Ovary (tissue), 9 donors: ENCODE measurements around the gene TEX261. TPM values are rescaled to one million over a fixed set of nuclear protein-coding genes. Genes with fewer than 3 reads are reported as not detected.
A peak's percentile ranks its signal among the peaks of the same experiment; 100 is the strongest.
"Not testable (repeated sequence)": the region's sequence is repeated elsewhere in the genome, so short reads cannot be mapped to it uniquely, and the experiment has no call there.

Experiments used
- DNase-seq, 5 donors: peaks; one replicate each; pipeline ENCODE4 v3.0.0-alpha.2; 2019 to 2020
- H3K27ac ChIP-seq, 2 donors: fragments of 200-600 bp; one replicate each; pipeline versions ENCODE4 v1.5.1 to v1.8.0; 2019 to 2022
- H3K27me3 ChIP-seq: fragments of 200-600 bp; one replicate; pipeline ENCODE4 v1.8.0; 2022
- H3K36me3 ChIP-seq: fragments of 200-600 bp; sonication (generic); one replicate; pipeline ENCODE4 v1.5.1; 2019
- H3K4me1 ChIP-seq: one replicate; pipeline ENCODE4 v1.8.1; 2013; ENCODE audit warnings: mild to moderate bottlenecking, moderate library complexity; ENCODE audit not compliant: insufficient read depth
- H3K4me3 ChIP-seq: fragments of 200-600 bp; sonication (generic); one replicate; pipeline ENCODE4 v1.5.1; 2017
- H3K9me3 ChIP-seq, 2 donors: fragments of 200-600 bp in 1 of 2; sonication (generic) in 1 of 2; one replicate each; pipeline versions ENCODE4 v1.5.1 to v1.8.1; 2013 to 2019; ENCODE audit warnings: mild to moderate bottlenecking in 1 of 2, moderate library complexity in 1 of 2
- EP300 ChIP-seq: sonication (generic); formaldehyde crosslinking; IDR thresholded peaks from one replicate; pipeline ENCODE4 v1.6.1; 2017; ENCODE audit warnings: antibody characterized with exemption
- POLR2A ChIP-seq: fragments of 450-650 bp; IDR thresholded peaks from one replicate; pipeline ENCODE4 v1.6.1; 2017; ENCODE audit warnings: antibody characterized with exemption, mild to moderate bottlenecking, moderate library complexity
- WGBS, 3 donors: extraction: QIAGEN DNeasy Blood & Tissue Kit in 1 of 3; methylation state at CpG; one replicate each; pipeline versions ENCODE4 v1.1.5 to v1.1.7; 2013 to 2017; 5-methylcytosine and 5-hydroxymethylcytosine counted together
- intact Hi-C, 4 donors: fragments of 100-400 bp; cut with DNase I; formaldehyde crosslinking; loops; one replicate each; pipeline versions ENCODE4 v1.11.0 to v1.15.1; 2022 to 2023
- polyA plus RNA-seq, 2 donors: library from polyadenylated mRNA; stranded (reverse); fragments of 200-250 nt in 1 of 2; fragments of 350-450 nt in 1 of 2; fragmentation: Illumina TruSeq in 1 of 2; extraction: RNeasy Lipid Tissue Mini Kit (QIAGEN cat#74804) in 1 of 2; gene quantifications; one replicate each; pipeline ENCODE4 v1.2.3, GENCODE V29; 2013 to 2014
- total RNA-seq, 7 donors: library from RNA; depleted of rRNA in 2 of 7; stranded (reverse); fragments of >200 nt in 2 of 7; fragmentation: NEBNext Ultra II Directional in 3 of 7; extraction: Animal tissue kit (Norgen Biotek cat#: 25700) in 3 of 7; gene quantifications; one replicate each; pipeline versions ENCODE4 v1.1.0 to v1.2.4, GENCODE V29; 2016 to 2023
- TF ChIP-seq, protein P1 (sequence below), 3 donors: fragments of 450-650 bp in 2 of 3; fragments of 200-600 bp in 1 of 3; IDR thresholded peaks; one replicate each; pipeline versions ENCODE4 v1.5.1 to v1.8.0; 2016 to 2022; ENCODE audit warnings: antibody characterized with exemption in 3 of 3, mild to moderate bottlenecking in 1 of 3
- donor health status: DM: no; HTN: no; CAD: no; lungs with moderate emphysema.
- donor health status: DM: no; HTN: no; CAD: no.
- donor health status: Bipolar disorder and iron deficiency.
- donor health status: DM: yes; HTN: yes; CAD: no.
- donor health status: DM: no; HTN: no; CAD: no.
- donor health status: DM: yes; HTN: yes; CAD: no.

TEX261 gene
- total and polyA plus RNA-seq, 9 donors: 21.6 to 132 (median 57.3) TPM

DNA sequence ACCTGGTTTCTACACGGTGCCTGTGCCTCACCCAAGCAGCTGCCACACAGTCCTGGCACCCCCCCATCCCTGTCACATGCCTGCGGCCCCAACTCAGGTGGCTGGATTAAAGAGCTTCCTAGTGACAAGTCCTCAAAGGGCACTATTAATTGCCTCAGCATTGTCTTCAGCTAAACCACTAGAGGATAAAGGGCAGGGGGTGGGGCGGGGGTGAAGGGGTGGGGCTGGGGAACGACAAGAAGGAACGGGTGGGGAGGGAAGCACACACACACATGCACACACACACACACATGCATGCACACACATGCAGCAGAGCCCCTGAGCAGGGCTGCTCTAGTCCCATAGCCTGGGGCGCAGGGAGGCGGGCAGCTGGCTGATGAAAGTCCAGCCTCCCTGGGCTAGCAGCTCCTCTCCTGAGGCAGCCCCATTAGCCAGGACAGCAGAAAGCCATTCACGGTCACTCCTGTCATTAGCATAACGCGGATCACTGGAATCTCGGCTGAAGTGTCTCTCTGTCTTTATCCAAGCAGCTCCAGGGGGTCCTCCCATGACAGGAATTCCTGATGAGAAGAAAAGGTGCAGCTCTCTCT is 7.4 kb upstream of the TEX261 start:
- peak in 2 of 5 donors; percentile 6 to 19 for DNase-seq
- 33 to 45% (median 34%) methylated on average over 11 of the region's 11 CpGs for WGBS, 3 donors
- Histone ChIP-seq H3K27ac (no peak overlapping the region), H3K27me3 (no peaks in the 10 kb centered on the region), H3K4me3 (no peak overlapping the region), H3K36me3 (no peaks in the 10 kb centered on the region), H3K4me1 (peaks cover 4% of the 10 kb centered on the region), H3K9me3 (no peaks in the 10 kb centered on the region)
- intact Hi-C loops: no loop called here
- no peak for TF ChIP-seq EP300
- TF ChIP-seq, protein P1, sequence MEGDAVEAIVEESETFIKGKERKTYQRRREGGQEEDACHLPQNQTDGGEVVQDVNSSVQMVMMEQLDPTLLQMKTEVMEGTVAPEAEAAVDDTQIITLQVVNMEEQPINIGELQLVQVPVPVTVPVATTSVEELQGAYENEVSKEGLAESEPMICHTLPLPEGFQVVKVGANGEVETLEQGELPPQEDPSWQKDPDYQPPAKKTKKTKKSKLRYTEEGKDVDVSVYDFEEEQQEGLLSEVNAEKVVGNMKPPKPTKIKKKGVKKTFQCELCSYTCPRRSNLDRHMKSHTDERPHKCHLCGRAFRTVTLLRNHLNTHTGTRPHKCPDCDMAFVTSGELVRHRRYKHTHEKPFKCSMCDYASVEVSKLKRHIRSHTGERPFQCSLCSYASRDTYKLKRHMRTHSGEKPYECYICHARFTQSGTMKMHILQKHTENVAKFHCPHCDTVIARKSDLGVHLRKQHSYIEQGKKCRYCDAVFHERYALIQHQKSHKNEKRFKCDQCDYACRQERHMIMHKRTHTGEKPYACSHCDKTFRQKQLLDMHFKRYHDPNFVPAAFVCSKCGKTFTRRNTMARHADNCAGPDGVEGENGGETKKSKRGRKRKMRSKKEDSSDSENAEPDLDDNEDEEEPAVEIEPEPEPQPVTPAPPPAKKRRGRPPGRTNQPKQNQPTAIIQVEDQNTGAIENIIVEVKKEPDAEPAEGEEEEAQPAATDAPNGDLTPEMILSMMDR (IDR thresholded peaks at IDR 0.05): no peak
- no peak for TF ChIP-seq POLR2A

DNA sequence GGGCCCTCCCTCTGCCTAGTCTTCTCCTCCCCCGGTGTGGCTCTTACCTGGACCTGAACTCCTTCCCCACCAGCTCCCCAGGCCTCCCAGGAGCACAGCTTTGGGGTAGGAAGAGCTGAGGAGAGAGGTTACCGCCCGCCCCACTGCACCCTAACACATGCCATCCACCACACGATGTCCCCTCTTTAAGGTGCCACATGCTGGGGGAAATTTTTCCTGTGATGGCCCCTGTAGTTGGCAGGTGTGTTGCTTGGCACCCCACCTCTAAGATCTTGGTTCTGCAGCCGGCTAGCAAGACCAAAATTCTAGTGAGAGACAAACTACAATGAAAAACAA is 6.9 kb upstream of the TEX261 start:
- 72 to 84% (median 73%) methylated on average over 5 of the region's 5 CpGs for WGBS, 3 donors

DNA sequence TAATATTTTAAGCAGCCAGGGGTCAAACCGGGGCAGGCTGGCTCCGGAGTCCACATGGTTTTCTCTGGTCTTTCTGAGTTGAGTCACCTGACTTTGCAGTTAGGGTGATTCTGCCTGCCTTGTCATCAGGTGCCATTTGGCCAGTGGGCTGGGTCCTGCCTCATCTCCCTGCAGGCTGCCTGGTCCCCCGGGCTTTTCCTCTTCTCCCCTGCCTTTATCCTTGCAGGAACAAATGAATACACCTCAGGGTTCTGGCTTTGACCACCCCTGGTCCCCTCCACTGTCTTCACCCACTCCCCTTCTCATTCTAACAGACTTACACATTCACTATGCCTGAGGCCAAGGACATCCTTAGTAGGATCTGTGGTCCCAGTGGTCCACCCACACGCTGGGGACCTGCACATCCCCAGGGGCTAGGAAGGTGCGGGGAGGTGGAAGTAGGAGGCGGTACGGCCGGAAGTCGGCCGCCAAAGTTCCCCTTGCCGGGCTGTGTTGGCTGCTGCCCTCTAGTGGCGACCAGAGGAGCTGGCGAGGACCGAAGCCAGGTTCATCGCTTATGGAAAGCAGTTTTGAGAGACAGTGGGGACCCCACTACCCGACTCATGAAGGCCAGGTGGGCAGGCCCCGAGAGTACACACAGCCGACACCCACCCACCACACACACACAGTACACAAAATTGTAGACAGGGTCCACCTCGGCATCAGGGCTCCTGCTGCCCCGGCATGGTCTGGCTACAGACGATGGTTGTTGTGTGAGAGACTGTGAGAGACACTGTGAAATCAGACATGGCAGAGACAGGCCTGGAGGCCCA is 6.3 kb upstream of the TEX261 start:
- DNase-seq: peak; percentile 63 to 80 (median 75)
- intact Hi-C loops: no loop called here
- Histone ChIP-seq H3K36me3 (no peaks in the 10 kb centered on the region), H3K9me3 (no peaks in the 10 kb centered on the region), H3K27me3 (no peaks in the 10 kb centered on the region), H3K4me1 (peaks cover 4% of the 10 kb centered on the region), H3K27ac (no peak overlapping the region), H3K4me3 (peak overlapping the region; percentile 13)
- no peak for TF ChIP-seq EP300
- TF ChIP-seq, protein P1 (IDR thresholded peaks at IDR 0.05): peak; percentile 53 to 92 (median 70)
- WGBS, 3 donors: 20 to 24% (median 22%) methylated on average over 21 of the region's 21 CpGs

More for the DNA sequence above, 6.9 kb upstream of the TEX261 start:
- H3K27ac ChIP-seq: no peak overlapping the region
- no peak overlapping the region for H3K4me3 ChIP-seq
- DNase-seq: no peak
- no peaks in the 10 kb centered on the region for H3K27me3 ChIP-seq
- intact Hi-C loops: no loop called here
- H3K36me3 ChIP-seq: no peaks in the 10 kb centered on the region
- TF ChIP-seq, protein P1 (IDR thresholded peaks at IDR 0.05): no peak
- no peak for TF ChIP-seq POLR2A
- no peak for TF ChIP-seq EP300
- H3K9me3 ChIP-seq: no peaks in the 10 kb centered on the region
- peaks cover 4% of the 10 kb centered on the region for H3K4me1 ChIP-seq

DNA sequence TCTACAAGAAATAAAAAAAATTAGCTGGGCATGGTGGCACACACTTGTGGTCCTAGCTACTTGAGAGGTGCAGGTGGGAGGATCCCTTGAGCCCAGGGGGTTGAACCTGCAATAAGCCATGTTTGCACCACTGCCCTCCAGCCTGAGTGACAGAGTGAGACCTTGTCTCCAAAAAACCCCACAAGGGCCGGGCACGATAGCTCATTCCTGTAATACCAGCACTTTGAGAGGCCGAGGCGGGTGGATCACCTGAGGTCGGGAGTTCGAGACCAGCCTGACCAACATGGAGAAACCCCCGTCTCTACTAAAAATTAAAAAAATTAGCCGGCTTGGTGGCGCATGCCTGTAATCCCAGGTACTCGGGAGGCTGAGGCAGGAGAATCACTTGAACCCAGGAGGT is 5.3 kb upstream of the TEX261 start:
- H3K4me1 ChIP-seq, H3K27ac ChIP-seq, H3K9me3 ChIP-seq, H3K27me3 ChIP-seq, H3K4me3 ChIP-seq, H3K36me3 ChIP-seq: not testable (repeated sequence)
- 92 to 95% (median 95%) methylated on average over 10 of the region's 10 CpGs for WGBS, 3 donors
- intact Hi-C loops: loop anchor here in 1 of 4 donors (10.0 kb wide), 1 partner anchor 135 kb away; the partner anchor contains the start of genes MCEE and MPHOSPH10
- DNase-seq: peak in 2 of 5 donors; percentile 5 to 14

DNA sequence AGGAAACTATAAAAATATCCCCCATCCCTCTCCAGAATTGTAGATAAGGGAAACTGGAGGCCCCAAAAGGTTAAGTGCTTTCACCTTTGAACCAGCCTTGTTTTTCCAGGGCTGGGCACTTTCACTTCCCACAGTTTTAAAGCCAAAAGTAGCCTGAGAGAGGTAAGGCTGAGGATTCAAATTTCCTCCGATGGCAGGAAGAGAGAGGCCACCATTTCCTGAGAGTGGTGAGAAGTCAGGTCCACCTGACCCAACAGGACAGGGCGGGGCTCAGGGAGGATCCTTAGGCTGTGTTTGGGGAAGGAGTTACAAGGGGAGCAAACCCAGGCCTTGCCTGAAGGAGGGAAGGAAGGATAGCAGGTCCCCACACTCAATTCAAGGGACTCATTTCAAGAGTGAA is 4.7 kb upstream of the TEX261 start:
- H3K27me3 ChIP-seq: no peaks in the 10 kb centered on the region
- no peaks in the 10 kb centered on the region for H3K36me3 ChIP-seq
- no peaks in the 10 kb centered on the region for H3K9me3 ChIP-seq
- TF ChIP-seq EP300 (no peak), POLR2A (no peak)
- TF ChIP-seq, protein P1 (IDR thresholded peaks at IDR 0.05): no peak
- intact Hi-C loops: loop anchor here in 1 of 4 donors (10.0 kb wide), 1 partner anchor 135 kb away; the partner anchor contains the start of genes MCEE and MPHOSPH10
- no peak overlapping the region for H3K4me3 ChIP-seq
- DNase-seq: peak in 1 of 5 donors; percentile 8
- WGBS, 3 donors: 59 to 67% (median 62%) methylated on average over 2 of the region's 2 CpGs
- peaks cover 4% of the 10 kb centered on the region for H3K4me1 ChIP-seq
- H3K27ac ChIP-seq: no peak overlapping the region

DNA sequence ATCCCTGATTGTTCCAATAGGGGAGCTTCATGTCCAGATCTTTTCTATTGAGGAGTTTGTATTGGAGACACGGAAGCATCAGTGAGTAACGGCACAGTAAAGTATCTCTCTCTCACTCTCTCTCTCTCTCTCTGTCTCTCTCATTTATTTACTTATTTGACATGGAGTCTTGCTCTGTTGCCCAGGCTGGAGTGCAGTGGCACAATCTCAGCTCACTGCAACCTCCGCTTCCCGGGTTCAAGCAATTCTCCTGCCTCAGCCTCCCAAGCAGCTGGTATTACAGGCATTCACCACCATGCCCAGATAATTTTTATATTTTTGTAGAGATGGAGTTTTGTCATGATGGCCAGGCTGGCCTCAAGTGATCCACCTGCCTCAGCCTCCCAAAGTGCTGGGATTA is 4.2 kb upstream of the TEX261 start:
- not testable (repeated sequence) for H3K4me1 ChIP-seq
- intact Hi-C loops: loop anchor here in 1 of 4 donors (10.0 kb wide), 1 partner anchor 136 kb away; the partner anchor contains the start of genes MCEE and MPHOSPH10
- WGBS, 3 donors: 82 to 86% (median 85%) methylated on average over 4 of the region's 4 CpGs

More for the DNA sequence above, 4.2 kb upstream of the TEX261 start:
- not testable (repeated sequence) for H3K27me3 ChIP-seq, H3K9me3 ChIP-seq, DNase-seq, H3K36me3 ChIP-seq, H3K4me3 ChIP-seq, H3K27ac ChIP-seq
